Cardiac fibroblast (primary cell): ENCODE measurements around the gene SLC9A4.

Experiments used
- DNase-seq, 2 donors: peaks; one replicate each; pipeline versions ENCODE4 v3.0.0 to v3.0.0-alpha.2; 2010; ENCODE audit warnings: low read depth in 2 of 2
- H3K4me3 ChIP-seq, 2 donors: replicated peaks in 1 of 2; 1 replicate in 1 of 2; 2 replicates in 1 of 2; pipeline ENCODE4 v1.5.1; 2011; ENCODE audit warnings: low read depth in 2 of 2, low read length in 2 of 2, mild to moderate bottlenecking in 2 of 2, moderate library complexity in 1 of 2
- TF ChIP-seq, protein P1 (sequence below): IDR thresholded peaks from one replicate; pipeline ENCODE4 v1.5.1; 2011; ENCODE audit warnings: low read depth, mild to moderate bottlenecking, low read length, inconsistent platforms

The SLC9A4 gene

DNA sequence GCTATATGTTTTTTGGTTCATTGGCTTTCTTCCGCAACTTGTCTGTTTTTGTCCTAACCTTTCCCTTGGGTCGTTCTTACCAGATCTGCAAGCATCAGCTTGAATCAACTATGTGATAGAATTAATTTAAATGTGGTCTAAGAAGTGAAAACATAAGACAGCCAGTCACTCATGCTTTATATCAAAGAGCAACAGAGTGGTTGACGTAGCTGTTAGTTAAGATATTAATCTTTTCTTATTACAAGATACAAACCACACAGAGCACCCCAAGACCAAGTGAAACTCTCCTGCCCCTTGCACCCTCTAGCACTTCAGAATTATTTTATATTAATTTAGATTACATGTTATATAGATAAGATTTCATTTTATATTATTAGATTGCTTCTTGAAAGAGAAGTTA, 34.9 kb upstream of the SLC9A4 start:
- TF ChIP-seq, protein P1, sequence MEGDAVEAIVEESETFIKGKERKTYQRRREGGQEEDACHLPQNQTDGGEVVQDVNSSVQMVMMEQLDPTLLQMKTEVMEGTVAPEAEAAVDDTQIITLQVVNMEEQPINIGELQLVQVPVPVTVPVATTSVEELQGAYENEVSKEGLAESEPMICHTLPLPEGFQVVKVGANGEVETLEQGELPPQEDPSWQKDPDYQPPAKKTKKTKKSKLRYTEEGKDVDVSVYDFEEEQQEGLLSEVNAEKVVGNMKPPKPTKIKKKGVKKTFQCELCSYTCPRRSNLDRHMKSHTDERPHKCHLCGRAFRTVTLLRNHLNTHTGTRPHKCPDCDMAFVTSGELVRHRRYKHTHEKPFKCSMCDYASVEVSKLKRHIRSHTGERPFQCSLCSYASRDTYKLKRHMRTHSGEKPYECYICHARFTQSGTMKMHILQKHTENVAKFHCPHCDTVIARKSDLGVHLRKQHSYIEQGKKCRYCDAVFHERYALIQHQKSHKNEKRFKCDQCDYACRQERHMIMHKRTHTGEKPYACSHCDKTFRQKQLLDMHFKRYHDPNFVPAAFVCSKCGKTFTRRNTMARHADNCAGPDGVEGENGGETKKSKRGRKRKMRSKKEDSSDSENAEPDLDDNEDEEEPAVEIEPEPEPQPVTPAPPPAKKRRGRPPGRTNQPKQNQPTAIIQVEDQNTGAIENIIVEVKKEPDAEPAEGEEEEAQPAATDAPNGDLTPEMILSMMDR: no peak
- H3K4me3 ChIP-seq: no peak overlapping the region
- no peak for DNase-seq

DNA sequence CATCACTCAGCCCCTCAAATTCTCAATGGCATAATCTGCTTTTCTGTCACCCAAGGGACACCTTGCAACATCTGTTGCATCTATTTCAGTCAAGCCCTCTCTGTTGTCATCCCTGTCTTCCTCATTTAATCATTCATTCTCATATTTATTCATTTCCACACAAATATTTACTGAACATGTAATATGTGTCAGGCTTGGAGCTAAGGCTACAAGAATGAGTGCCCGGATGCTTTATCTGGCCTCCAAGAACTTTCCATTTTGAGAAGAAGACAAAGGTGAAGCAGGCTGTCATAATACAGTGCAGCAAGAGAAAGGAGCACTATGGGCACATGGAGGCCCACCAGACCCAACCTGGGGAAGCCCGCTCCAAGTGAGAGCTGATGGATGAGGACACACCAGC, 34.4 kb upstream of the SLC9A4 start:
- DNase-seq: no peak
- H3K4me3 ChIP-seq: no peak overlapping the region
- TF ChIP-seq, protein P1: no peak

- DNase-seq: peak; percentile 74 to 83
- H3K4me3 ChIP-seq: no peak overlapping the region
- TF ChIP-seq, protein P1: no peak
Observed at GRCh38 chr2:102439065-102439695, 33.8 kb upstream of the SLC9A4 start.

DNA sequence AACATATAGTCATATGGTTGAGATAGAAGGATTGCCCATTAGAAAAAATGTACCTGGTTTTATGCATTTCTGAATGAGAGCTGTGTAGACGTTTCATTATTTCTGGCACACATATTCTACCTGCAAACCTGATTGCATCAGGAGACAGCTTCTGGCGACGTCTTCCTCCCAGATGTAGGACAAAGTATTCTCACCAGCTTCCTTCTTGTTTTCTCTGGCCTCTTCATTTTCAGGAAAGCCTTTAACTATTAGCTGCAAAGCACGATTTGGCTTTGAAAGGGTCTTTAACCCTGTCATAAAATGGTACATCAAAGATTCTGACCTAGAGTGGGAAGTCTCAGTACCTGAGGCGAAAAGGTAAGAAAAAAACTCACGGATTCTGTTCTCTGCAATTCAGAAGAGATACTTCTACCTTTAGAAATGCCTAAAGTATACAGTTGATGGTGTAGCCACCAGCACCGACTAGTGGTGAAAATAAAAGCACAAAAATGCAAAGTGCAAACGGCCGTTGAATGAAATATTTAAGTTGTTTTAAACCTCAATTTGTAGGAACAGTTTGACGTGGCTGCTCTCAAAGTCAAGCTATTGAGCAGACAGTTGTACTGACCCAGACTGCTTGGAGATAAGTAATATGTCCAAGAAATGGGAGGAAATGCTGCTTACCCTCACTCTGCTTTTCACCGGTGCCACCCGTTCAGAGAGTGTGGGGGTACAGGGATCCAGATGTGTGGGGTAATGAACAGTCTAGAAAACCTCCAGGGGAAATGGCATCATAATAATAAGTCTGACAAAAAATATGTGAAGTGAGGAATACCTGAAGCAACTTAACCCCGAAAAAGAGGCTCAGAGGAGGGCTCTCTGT, 29.8 kb upstream of the SLC9A4 start:
- H3K4me3 ChIP-seq: no peak overlapping the region
- TF ChIP-seq, protein P1: peak; percentile 85
- peak; percentile 64 to 68 for DNase-seq

DNA sequence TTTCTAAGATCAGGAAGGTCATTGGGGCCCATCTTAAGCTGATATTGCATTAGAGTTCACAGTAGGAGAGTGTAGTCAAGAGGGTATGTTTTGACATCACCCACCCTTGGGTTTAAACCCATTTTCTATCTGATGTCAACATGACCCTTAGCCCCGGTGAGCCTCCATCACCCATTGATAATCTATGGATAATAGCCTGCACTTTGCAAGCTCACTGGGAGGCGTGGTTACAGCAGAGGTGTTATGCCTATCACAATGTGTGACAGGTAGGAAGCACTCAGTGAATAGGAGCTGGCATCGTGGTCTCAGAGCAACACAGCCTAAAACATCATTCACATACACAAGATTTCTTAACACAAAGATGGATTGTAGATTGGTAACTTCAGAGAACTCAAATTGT, 28.8 kb upstream of the SLC9A4 start:
- no peak for DNase-seq
- TF ChIP-seq, protein P1: no peak
- H3K4me3 ChIP-seq: no peak overlapping the region

DNA sequence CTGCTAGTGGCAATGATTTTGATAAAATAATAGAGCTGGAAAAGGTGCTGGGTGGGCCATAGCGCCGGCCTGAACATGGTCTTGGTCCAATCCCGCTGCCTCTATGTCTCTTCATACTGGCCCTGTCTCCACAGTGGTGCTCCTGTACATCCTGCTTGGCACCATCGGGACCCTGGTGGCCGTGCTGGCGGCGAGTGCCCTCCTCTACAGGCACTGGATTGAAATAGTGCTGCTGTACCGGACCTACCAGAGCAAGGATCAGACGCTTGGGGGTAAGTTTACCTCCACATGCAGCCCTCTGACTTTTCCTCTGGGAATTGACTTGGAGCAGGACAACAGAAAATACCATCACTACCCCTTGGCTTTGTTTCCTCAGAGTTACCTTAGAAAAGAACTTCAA, 26.1 kb upstream of the SLC9A4 start:
- TF ChIP-seq, protein P1: no peak
- DNase-seq: no peak
- no peak overlapping the region for H3K4me3 ChIP-seq
